Endothelial cell (in vitro differentiated cells): ENCODE data around the gene DOCK4. TPM values are rescaled to one million over a fixed set of nuclear protein-coding genes. Genes with fewer than 3 reads are reported as not detected.

Experiments
- DNase-seq: peaks from one replicate; pipeline ENCODE4 v3.0.0; 2021; ENCODE audit warnings: low spot score
- H3K27ac Mint-ChIP-seq: one replicate; pipeline ENCODE4 v1.8.0; 2021; ENCODE audit warnings: mixed read lengths, inconsistent platforms; ENCODE audit not compliant: unreplicated experiment
- H3K27me3 Mint-ChIP-seq: one replicate; pipeline ENCODE4 v1.8.0; 2021; ENCODE audit warnings: mild to moderate bottlenecking, moderate library complexity, mixed read lengths, inconsistent platforms; ENCODE audit not compliant: unreplicated experiment
- H3K36me3 Mint-ChIP-seq: one replicate; pipeline ENCODE4 v1.8.0; 2021; ENCODE audit warnings: mild to moderate bottlenecking, low read depth, mixed read lengths, inconsistent platforms; ENCODE audit not compliant: unreplicated experiment
- H3K4me1 Mint-ChIP-seq: one replicate; pipeline ENCODE4 v1.8.0; 2021; ENCODE audit warnings: mild to moderate bottlenecking, mixed read lengths, inconsistent platforms; ENCODE audit not compliant: unreplicated experiment
- H3K4me3 Mint-ChIP-seq: one replicate; pipeline ENCODE4 v1.8.0; 2021; ENCODE audit warnings: mild to moderate bottlenecking, mixed read lengths, inconsistent platforms; ENCODE audit not compliant: unreplicated experiment
- H3K9me3 Mint-ChIP-seq: one replicate; pipeline ENCODE4 v1.8.0; 2021; ENCODE audit warnings: mixed read lengths, inconsistent platforms; ENCODE audit not compliant: unreplicated experiment
- total RNA-seq: library from RNA; stranded (reverse); fragmentation: NEBNext Ultra II Directional; extraction: Animal tissue kit (Norgen Biotek cat#: 25700); gene quantifications from one replicate; pipeline ENCODE4 v1.2.1, GENCODE V29; 2021; ENCODE audit not compliant: unreplicated experiment
- TF ChIP-seq, protein P1 (sequence below): fragments of 200-600 bp; sonication (generic); IDR thresholded peaks from one replicate; pipeline ENCODE4 v1.5.0; 2021; ENCODE audit warnings: antibody characterized with exemption; ENCODE audit not compliant: unreplicated experiment

Gene DOCK4
- total RNA-seq, 1 donor from 2014 or later, result 99.2 TPM

DNA sequence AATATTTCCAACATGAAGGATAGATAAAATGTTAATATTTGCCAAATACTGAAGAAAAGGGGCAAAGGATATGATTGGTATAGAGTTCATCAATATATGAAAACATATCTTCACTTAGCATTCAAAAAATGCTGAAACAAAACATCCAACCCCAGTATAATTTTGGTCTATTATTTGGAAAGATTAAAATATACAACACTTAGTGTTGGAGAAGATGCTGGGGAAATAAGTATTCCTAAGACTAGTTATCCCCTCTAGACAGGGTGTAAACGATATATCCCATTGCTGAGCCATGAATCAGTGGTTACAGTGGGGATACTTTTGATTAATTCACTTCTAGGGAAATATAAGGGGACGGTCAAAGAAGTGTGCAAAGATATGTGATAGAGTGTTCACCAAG lies 456.6 kb downstream of the DOCK4 start:
- Mint-ChIP-seq H3K27ac (no peak overlapping the region), H3K36me3 (peaks cover 31% of the 10 kb centered on the region), H3K4me1 (no peaks in the 10 kb centered on the region), H3K4me3 (no peak overlapping the region), H3K27me3 (peaks cover 4% of the 10 kb centered on the region), H3K9me3 (no peaks in the 10 kb centered on the region)
- TF ChIP-seq, protein P1, sequence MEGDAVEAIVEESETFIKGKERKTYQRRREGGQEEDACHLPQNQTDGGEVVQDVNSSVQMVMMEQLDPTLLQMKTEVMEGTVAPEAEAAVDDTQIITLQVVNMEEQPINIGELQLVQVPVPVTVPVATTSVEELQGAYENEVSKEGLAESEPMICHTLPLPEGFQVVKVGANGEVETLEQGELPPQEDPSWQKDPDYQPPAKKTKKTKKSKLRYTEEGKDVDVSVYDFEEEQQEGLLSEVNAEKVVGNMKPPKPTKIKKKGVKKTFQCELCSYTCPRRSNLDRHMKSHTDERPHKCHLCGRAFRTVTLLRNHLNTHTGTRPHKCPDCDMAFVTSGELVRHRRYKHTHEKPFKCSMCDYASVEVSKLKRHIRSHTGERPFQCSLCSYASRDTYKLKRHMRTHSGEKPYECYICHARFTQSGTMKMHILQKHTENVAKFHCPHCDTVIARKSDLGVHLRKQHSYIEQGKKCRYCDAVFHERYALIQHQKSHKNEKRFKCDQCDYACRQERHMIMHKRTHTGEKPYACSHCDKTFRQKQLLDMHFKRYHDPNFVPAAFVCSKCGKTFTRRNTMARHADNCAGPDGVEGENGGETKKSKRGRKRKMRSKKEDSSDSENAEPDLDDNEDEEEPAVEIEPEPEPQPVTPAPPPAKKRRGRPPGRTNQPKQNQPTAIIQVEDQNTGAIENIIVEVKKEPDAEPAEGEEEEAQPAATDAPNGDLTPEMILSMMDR, result no peak
- no peak for DNase-seq

DNA sequence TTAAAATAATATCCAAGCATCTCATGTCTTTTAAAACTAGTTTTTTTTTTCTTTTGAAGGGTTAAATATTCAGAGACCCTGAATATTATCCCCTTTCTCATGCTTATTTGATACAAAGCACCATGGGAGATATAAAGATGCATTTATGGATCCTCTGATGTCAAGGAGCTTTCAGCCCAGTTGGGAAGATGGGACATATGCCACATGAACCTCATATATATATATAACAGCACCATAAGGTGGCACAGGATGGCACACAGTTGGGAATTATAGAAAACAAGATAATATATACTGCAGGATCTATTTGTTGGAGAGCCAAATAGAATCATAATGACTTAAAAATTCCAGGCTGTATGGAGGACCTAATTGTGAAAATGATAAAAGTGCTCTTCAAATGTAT lies 458.5 kb downstream of the DOCK4 start:
- no peak for DNase-seq
- Mint-ChIP-seq H3K27me3 (peaks cover 4% of the 10 kb centered on the region), H3K27ac (no peak overlapping the region), H3K9me3 (no peaks in the 10 kb centered on the region), H3K4me1 (no peaks in the 10 kb centered on the region), H3K4me3 (no peak overlapping the region), H3K36me3 (peaks cover 37% of the 10 kb centered on the region)
- TF ChIP-seq, protein P1, result no peak

DNA sequence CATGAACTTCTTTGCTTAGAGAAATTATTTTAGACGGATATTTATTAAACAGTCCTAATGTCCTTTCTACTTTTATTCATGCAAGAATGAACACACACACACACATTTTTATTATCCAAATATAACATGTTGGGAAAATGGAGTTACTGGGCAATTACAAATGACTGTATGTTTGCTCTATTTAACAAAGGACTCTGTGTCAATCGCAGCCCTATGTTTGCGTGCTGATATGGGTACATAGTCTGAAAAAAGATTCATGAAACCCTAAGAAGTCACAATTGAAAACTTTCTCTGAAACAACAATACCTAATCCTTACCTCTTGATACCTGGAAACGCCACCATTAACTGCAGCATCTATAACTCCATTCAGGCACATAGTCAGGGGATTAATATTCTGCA lies 459.2 kb downstream of the DOCK4 start:
- Mint-ChIP-seq H3K36me3 (peaks cover 34% of the 10 kb centered on the region), H3K27me3 (peaks cover 1% of the 10 kb centered on the region), H3K4me1 (no peaks in the 10 kb centered on the region), H3K9me3 (no peaks in the 10 kb centered on the region), H3K27ac (no peak overlapping the region), H3K4me3 (no peak overlapping the region)
- no peak for DNase-seq
- TF ChIP-seq, protein P1, result no peak

DNA sequence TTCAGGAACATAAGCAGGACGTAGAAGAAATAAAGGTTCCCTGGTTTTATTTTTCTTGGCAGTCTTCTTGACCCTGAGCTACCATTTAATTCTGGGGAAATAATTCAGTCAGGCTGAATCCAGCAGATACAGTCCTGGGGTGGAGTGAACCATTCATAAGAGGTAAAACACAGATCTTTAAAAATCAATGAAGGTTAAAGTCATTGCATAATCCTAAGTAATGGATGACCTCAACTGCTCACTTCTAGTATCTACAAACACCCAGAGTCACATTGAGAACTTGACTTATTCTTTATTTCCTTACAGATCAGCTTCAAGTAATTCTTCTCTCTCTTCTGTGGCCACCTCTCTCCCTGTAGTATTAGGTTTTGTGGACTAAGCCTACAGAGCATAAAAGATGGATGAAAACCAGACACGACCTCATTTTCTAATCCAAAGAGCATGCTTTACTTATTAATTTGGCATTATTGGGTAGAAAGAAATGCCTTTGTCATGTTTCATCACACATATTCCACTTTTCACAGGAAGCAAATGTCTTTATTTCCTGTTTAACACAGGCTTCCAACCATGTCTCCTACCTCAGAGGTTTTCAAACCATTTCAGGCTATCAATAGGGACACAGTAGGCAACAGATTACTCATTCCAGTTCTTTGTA lies 461.6 kb downstream of the DOCK4 start:
- Mint-ChIP-seq H3K9me3 (no peaks in the 10 kb centered on the region), H3K36me3 (peaks cover 43% of the 10 kb centered on the region), H3K27ac (peak overlapping the region; percentile 2), H3K4me3 (peak overlapping the region; percentile 48), H3K27me3 (peaks cover 1% of the 10 kb centered on the region), H3K4me1 (no peaks in the 10 kb centered on the region)
- TF ChIP-seq, protein P1, result no peak
- no peak for DNase-seq

DNA sequence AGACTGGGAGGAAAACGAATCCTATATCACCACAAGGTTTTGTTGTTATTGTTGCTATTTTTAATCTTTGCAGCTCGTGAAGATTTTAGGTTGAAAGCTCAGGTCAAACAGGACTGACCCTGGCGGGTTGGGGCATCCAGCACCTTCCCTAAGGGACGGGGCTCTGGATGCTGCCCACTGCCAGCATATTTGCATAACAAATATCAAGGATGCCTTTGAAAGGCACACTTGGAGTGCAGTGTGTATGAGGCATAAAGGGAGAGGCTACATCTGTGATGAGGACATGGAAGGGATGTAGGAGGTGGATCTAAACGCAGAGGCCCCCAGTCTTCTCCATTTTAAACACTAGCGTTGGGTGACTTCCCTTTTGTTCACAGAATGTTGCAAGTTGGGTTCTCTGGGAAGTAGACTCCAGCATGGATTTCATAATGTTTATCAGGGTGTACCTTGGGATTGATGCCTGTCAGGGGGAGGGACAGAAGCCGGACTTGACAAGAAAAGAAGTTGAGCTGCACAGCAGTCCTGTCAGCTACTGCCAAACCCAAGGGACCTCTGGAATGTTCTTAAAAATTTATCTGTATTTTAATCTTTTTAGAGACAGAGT lies 462.9 kb downstream of the DOCK4 start:
- TF ChIP-seq, protein P1, result no peak
- no peaks in the 10 kb centered on the region for H3K4me1 Mint-ChIP-seq
- no peak for DNase-seq
- peaks cover 48% of the 10 kb centered on the region for H3K36me3 Mint-ChIP-seq
- H3K27ac Mint-ChIP-seq, result no peak overlapping the region
- no peaks in the 10 kb centered on the region for H3K27me3 Mint-ChIP-seq
- no peaks in the 10 kb centered on the region for H3K9me3 Mint-ChIP-seq
- H3K4me3 Mint-ChIP-seq, result peak overlapping the region; percentile 31
